Nephron progenitor cell (in vitro differentiated cells): Measurements from ENCODE around the gene NPAS3.

ENCODE experiments used
- DNase-seq: peaks from one replicate; pipeline ENCODE4 v3.0.0; 2021
- H3K27ac Mint-ChIP-seq: 2 replicates; pipeline ENCODE4 v1.8.0; 2021; ENCODE audit warnings: mild to moderate bottlenecking, moderate library complexity, mixed read lengths
- H3K27me3 Mint-ChIP-seq: 2 replicates; pipeline ENCODE4 v1.8.0; 2021; ENCODE audit warnings: mild to moderate bottlenecking, low read depth, mixed read lengths; ENCODE audit not compliant: poor library complexity
- H3K36me3 Mint-ChIP-seq: 2 replicates; pipeline ENCODE4 v1.8.0; 2021; ENCODE audit warnings: low read depth, mixed read lengths
- H3K4me1 Mint-ChIP-seq: 2 replicates; pipeline ENCODE4 v1.8.0; 2021; ENCODE audit warnings: mixed read lengths
- H3K4me3 Mint-ChIP-seq: 2 replicates; pipeline ENCODE4 v1.8.0; 2021; ENCODE audit warnings: mild to moderate bottlenecking, moderate library complexity, mixed read lengths
- H3K9me3 Mint-ChIP-seq: 2 replicates; pipeline ENCODE4 v1.8.0; 2021; ENCODE audit warnings: mild to moderate bottlenecking, moderate library complexity, mixed read lengths
- CTCF ChIP-seq: fragments of 200-600 bp; sonication (generic); IDR thresholded peaks from 2 replicates; pipeline ENCODE4 v1.5.0; 2021; ENCODE audit warnings: antibody characterized with exemption

NPAS3 gene

GRCh38 chr14:33686218-33686617 lies 747.5 kb downstream of the NPAS3 start:
- Mint-ChIP-seq H3K27me3 (peaks cover 3% of the 10 kb centered on the region), H3K9me3 (no peaks in the 10 kb centered on the region), H3K4me1 (no peaks in the 10 kb centered on the region), H3K36me3 (no peaks in the 10 kb centered on the region), H3K4me3 (no peak overlapping the region), H3K27ac (no peak overlapping the region)
- TF ChIP-seq CTCF, result no peak
- DNase-seq, result no peak

GRCh38 chr14:33686856-33687255 lies 748.2 kb downstream of the NPAS3 start:
- Mint-ChIP-seq H3K27ac (no peak overlapping the region), H3K36me3 (no peaks in the 10 kb centered on the region), H3K4me3 (no peak overlapping the region), H3K4me1 (no peaks in the 10 kb centered on the region), H3K9me3 (no peaks in the 10 kb centered on the region), H3K27me3 (peaks cover 3% of the 10 kb centered on the region)
- no peak for TF ChIP-seq CTCF
- no peak for DNase-seq

- Mint-ChIP-seq H3K36me3 (no peaks in the 10 kb centered on the region), H3K4me1 (peaks cover 7% of the 10 kb centered on the region), H3K27ac (no peak overlapping the region), H3K4me3 (no peak overlapping the region), H3K9me3 (no peaks in the 10 kb centered on the region), H3K27me3 (no peaks in the 10 kb centered on the region)
- TF ChIP-seq CTCF, result no peak
- no peak for DNase-seq
These were observed 751.0 kb downstream of the NPAS3 start for GRCh38 chr14:33689680-33690079.

GRCh38 chr14:33691907-33692306 lies 753.2 kb downstream of the NPAS3 start:
- no peak overlapping the region for H3K4me3 Mint-ChIP-seq
- peaks cover 7% of the 10 kb centered on the region for H3K4me1 Mint-ChIP-seq
- H3K27me3 Mint-ChIP-seq, result no peaks in the 10 kb centered on the region
- no peak for TF ChIP-seq CTCF
- no peak overlapping the region for H3K27ac Mint-ChIP-seq
- H3K9me3 Mint-ChIP-seq, result no peaks in the 10 kb centered on the region
- no peak for DNase-seq
- H3K36me3 Mint-ChIP-seq, result no peaks in the 10 kb centered on the region

GRCh38 chr14:33692762-33693161 lies 754.1 kb downstream of the NPAS3 start:
- Mint-ChIP-seq H3K4me3 (no peak overlapping the region), H3K9me3 (no peaks in the 10 kb centered on the region), H3K36me3 (no peaks in the 10 kb centered on the region), H3K4me1 (peaks cover 7% of the 10 kb centered on the region), H3K27me3 (no peaks in the 10 kb centered on the region), H3K27ac (no peak overlapping the region)
- DNase-seq, result no peak
- TF ChIP-seq CTCF, result no peak

GRCh38 chr14:33693237-33693636 lies 754.6 kb downstream of the NPAS3 start:
- H3K4me1 Mint-ChIP-seq, result peaks cover 7% of the 10 kb centered on the region
- H3K4me3 Mint-ChIP-seq, result no peak overlapping the region
- TF ChIP-seq CTCF, result no peak
- H3K27me3 Mint-ChIP-seq, result no peaks in the 10 kb centered on the region
- no peaks in the 10 kb centered on the region for H3K9me3 Mint-ChIP-seq
- no peak overlapping the region for H3K27ac Mint-ChIP-seq
- DNase-seq, result no peak
- no peaks in the 10 kb centered on the region for H3K36me3 Mint-ChIP-seq
